HCT116 (cell line): ENCODE results near the gene CHD1L. TPM values are rescaled to one million over a fixed set of nuclear protein-coding genes. Genes with fewer than 3 reads are reported as not detected.

Experiments used
- ATAC-seq: fragments of 200-7000 bp; cut with Tn5 transposase; 2 replicates; pipeline ENCODE4 v1.9.1; 2020; ENCODE audit warnings: mild to moderate bottlenecking, moderate library complexity
- BruUV-seq: library from RNA; stranded (reverse); fragments of 400-500 nt; replicated peaks from 2 replicates; lab custom pipeline; 2021; lab: Mats Ljungman, UMichigan
- CTCF ChIA-PET: fragments of 300-600 bp; sonication (Branson Sonifier 250); formaldehyde crosslinking; loops from one replicate; lab custom pipeline; 2021; ENCODE audit warnings: antibody characterized with exemption; lab: Charles Lee
- POLR2A ChIA-PET: fragments of 300-600, 350-600 bp; sonication (Branson Sonifier 250); formaldehyde crosslinking; loops from one replicate; lab custom pipeline; 2021; ENCODE audit warnings: antibody characterized with exemption; lab: Charles Lee
- RAD21 ChIA-PET, 2 experiments: fragments of 300-600 bp; sonication (Branson Sonifier 250); formaldehyde crosslinking; loops; one replicate each; lab custom pipeline; 2023; ENCODE audit warnings: low total read pairs in 2 of 2; ENCODE audit not compliant: uncharacterized antibody in 2 of 2, unreplicated experiment in 2 of 2, low non-redundant PET in 1 of 2; lab: Charles Lee
- DNase-seq: peaks from one replicate; pipeline ENCODE4 v3.0.0-alpha.2; 2010; ENCODE audit warnings: low read depth, low spot score
- H2AFZ ChIP-seq: fragments of 200-600 bp; shearing (Covaris generic), sonication (generic); 2 replicates; pipeline ENCODE4 v1.6.1; 2017; ENCODE audit warnings: low read depth, mixed run types, mixed read lengths, antibody characterized with exemption, low read length; ENCODE audit not compliant: poor library complexity, severe bottlenecking
- H3K27ac ChIP-seq: 2 replicates; pipeline ENCODE4 v1.5.1; 2012; ENCODE audit warnings: low read depth, low read length
- H3K27me3 ChIP-seq: fragments of 200-600 bp; sonication (generic); 2 replicates; pipeline ENCODE4 v1.6.1; 2016; ENCODE audit warnings: mixed run types, low read length, mixed read lengths; ENCODE audit not compliant: insufficient read depth
- H3K36me3 ChIP-seq, 2 experiments: fragments of 200-500 bp in 1 of 2; fragments of 200-600 bp in 1 of 2; sonication (Bioruptor generic) in 1 of 2; sonication (generic) in 1 of 2; 2 replicates each; pipeline versions ENCODE4 v1.5.1 to v1.6.1; 2014 to 2016; ENCODE audit warnings: low read length in 2 of 2, inconsistent platforms in 1 of 2, mixed read lengths in 1 of 2, mixed run types in 1 of 2; ENCODE audit not compliant: insufficient read depth in 2 of 2, control insufficient read depth in 1 of 2
- H3K4me1 ChIP-seq, 2 experiments: fragments of 200-600 bp in 1 of 2; sonication (generic) in 1 of 2; 2 replicates each; pipeline versions ENCODE4 v1.5.1 to v1.6.1; 2012 to 2017; ENCODE audit warnings: low read length in 2 of 2, inconsistent platforms in 1 of 2, mild to moderate bottlenecking in 1 of 2, mixed read lengths in 1 of 2, mixed run types in 1 of 2, moderate library complexity in 1 of 2; ENCODE audit not compliant: insufficient read depth in 2 of 2, control insufficient read depth in 1 of 2
- H3K4me2 ChIP-seq: fragments of 200-600 bp; sonication (generic); 2 replicates; pipeline ENCODE4 v1.6.1; 2017; ENCODE audit warnings: mixed run types, low read length, mixed read lengths
- H3K4me3 ChIP-seq, 2 experiments: fragments of 200-600 bp in 1 of 2; sonication (generic) in 1 of 2; replicated peaks in 1 of 2; 2 replicates each; pipeline ENCODE4 v1.5.1; 2011 to 2016; ENCODE audit warnings: low read length in 2 of 2, control low read depth in 1 of 2, low read depth in 1 of 2, mild to moderate bottlenecking in 1 of 2, mixed read lengths in 1 of 2, mixed run types in 1 of 2
- H3K79me2 ChIP-seq: fragments of 200-600 bp; sonication (generic); 2 replicates; pipeline ENCODE4 v1.6.1; 2017; ENCODE audit warnings: mild to moderate bottlenecking, mixed run types, low read length, moderate library complexity, mixed read lengths; ENCODE audit not compliant: insufficient read depth
- H3K9ac ChIP-seq: fragments of 200-600 bp; sonication (generic); 2 replicates; pipeline ENCODE4 v1.6.1; 2016; ENCODE audit warnings: low read length, mixed read lengths
- H3K9me2 ChIP-seq: fragments of 200-600 bp; sonication (generic), shearing (Covaris generic); 2 replicates; pipeline ENCODE4 v1.6.1; 2017; ENCODE audit warnings: mixed run types, mild to moderate bottlenecking, moderate library complexity; ENCODE audit not compliant: insufficient read depth
- H3K9me3 ChIP-seq, 2 experiments: fragments of 200-500 bp in 1 of 2; fragments of 200-600 bp in 1 of 2; sonication (Bioruptor generic) in 1 of 2; sonication (generic) in 1 of 2; 2 replicates each; pipeline ENCODE4 v1.6.1; 2014 to 2017; ENCODE audit warnings: low read length in 2 of 2, mixed read lengths in 2 of 2, inconsistent platforms in 1 of 2, low read depth in 1 of 2, mild to moderate bottlenecking in 1 of 2, mixed run types in 1 of 2, moderate library complexity in 1 of 2; ENCODE audit not compliant: control insufficient read depth in 1 of 2, insufficient read depth in 1 of 2
- H4K20me1 ChIP-seq: fragments of 200-600 bp; sonication (generic), shearing (Covaris generic); 2 replicates; pipeline ENCODE4 v1.6.1; 2017; ENCODE audit warnings: mixed run types, mild to moderate bottlenecking, moderate library complexity; ENCODE audit not compliant: insufficient read depth
- CBX3 ChIP-seq: IDR thresholded peaks from 2 replicates; pipeline ENCODE4 v1.6.1; 2012; ENCODE audit warnings: low read depth
- CEBPB ChIP-seq: IDR thresholded peaks from 2 replicates; pipeline ENCODE4 v1.6.1; 2012; ENCODE audit warnings: low read depth
- EGR1 ChIP-seq: IDR thresholded peaks from 2 replicates; pipeline ENCODE4 v1.6.1; 2012; ENCODE audit warnings: low read depth
- ELF1 ChIP-seq: IDR thresholded peaks from 2 replicates; pipeline ENCODE4 v1.6.1; 2012; ENCODE audit warnings: low read depth, borderline replicate concordance
- EZH2phosphoT487 ChIP-seq: fragments of 200-600 bp; IDR thresholded peaks from 2 replicates; pipeline ENCODE4 v1.6.1; 2018; ENCODE audit warnings: antibody characterized with exemption, borderline replicate concordance
- FOSL1 ChIP-seq: IDR thresholded peaks from 2 replicates; pipeline ENCODE4 v1.6.1; 2012; ENCODE audit warnings: low read depth
- JUND ChIP-seq: IDR thresholded peaks from 2 replicates; pipeline ENCODE4 v1.6.1; 2012
- POLR2AphosphoS5 ChIP-seq: IDR thresholded peaks from 2 replicates; pipeline ENCODE4 v1.6.1; 2011; ENCODE audit warnings: mild to moderate bottlenecking, low read depth, low read length, moderate library complexity
- RAD21 ChIP-seq: IDR thresholded peaks from 2 replicates; pipeline ENCODE4 v1.6.1; 2012; ENCODE audit warnings: low read depth, mild to moderate bottlenecking
- SIN3A ChIP-seq: IDR thresholded peaks from 2 replicates; pipeline ENCODE4 v1.6.1; 2012; ENCODE audit warnings: low read depth
- SP1 ChIP-seq: IDR thresholded peaks from 2 replicates; pipeline ENCODE4 v1.6.1; 2012; ENCODE audit warnings: low read depth
- SRF ChIP-seq: IDR thresholded peaks from 2 replicates; pipeline ENCODE4 v1.6.1; 2012; ENCODE audit warnings: low read depth
- TCF7L2 ChIP-seq: IDR thresholded peaks from 2 replicates; pipeline ENCODE4 v1.7.0; 2011; ENCODE audit warnings: borderline replicate concordance, inconsistent platforms; ENCODE audit not compliant: insufficient read depth, insufficient read length; ENCODE audit errors: extremely low read depth
- ZFX ChIP-seq: fragments of 450-650 bp; IDR thresholded peaks from 2 replicates; pipeline ENCODE4 v1.6.1; 2017
- intact Hi-C: fragments of 100-400 bp; cut with micrococcal nuclease; formaldehyde crosslinking; loops from 2 replicates; pipeline ENCODE4 v1.10.0; 2022
- total RNA-seq: library from RNA; stranded (reverse); gene quantifications from one replicate; pipeline ENCODE4 v1.2.1, GENCODE V29; 2021; ENCODE audit not compliant: unreplicated experiment
- TF ChIP-seq, protein P1 (sequence below): IDR thresholded peaks from 2 replicates; pipeline ENCODE4 v1.6.1; 2012
- TF ChIP-seq, protein P2 (sequence below), 3 experiments: fragments of 200-600 bp in 1 of 3; sonication (generic) in 1 of 3; IDR thresholded peaks in 2 of 3; conservative IDR thresholded peaks in 1 of 3; 2 replicates each; pipeline ENCODE4 v1.5.1; 2012 to 2017; ENCODE audit warnings: low read depth in 2 of 3, low read length in 2 of 3, antibody characterized with exemption in 1 of 3, borderline replicate concordance in 1 of 3, control low read depth in 1 of 3, mild to moderate bottlenecking in 1 of 3, mixed read lengths in 1 of 3, mixed run types in 1 of 3, moderate library complexity in 1 of 3; ENCODE audit not compliant: insufficient read depth in 1 of 3
- TF ChIP-seq, protein P3 (sequence below): IDR thresholded peaks from 2 replicates; pipeline ENCODE4 v1.6.1; 2011; ENCODE audit warnings: mild to moderate bottlenecking, low read length, moderate library complexity; ENCODE audit not compliant: insufficient replicate concordance; ENCODE audit errors: extremely low read depth

CHD1L gene
- total RNA-seq, 1 experiment from 2014 or later = 52.0 TPM

DNA sequence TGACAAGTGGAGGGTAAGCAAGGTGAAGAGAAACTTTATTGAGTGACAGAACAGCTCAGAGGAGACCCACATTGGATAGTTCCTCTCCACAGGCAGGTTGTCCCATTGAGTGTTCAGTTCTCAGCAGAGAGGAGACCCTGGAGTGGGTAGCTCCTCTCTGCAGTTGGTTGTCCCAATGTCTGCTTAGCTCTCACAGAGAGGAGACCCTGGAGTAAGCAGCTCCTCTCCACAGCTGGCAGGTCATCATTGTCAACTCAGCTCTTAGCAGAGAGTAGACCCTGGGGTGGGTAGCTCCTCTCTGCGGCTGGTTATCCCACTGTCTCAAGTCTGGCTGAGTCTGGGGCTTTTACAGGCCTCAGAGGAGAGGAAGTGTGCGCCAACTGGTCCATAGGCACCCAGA, 6.0 kb upstream of the CHD1L start:
- H3K36me3 ChIP-seq = no peaks in the 10 kb centered on the region
- H2AFZ ChIP-seq = no peak overlapping the region
- no peak overlapping the region for H3K9ac ChIP-seq
- TF ChIP-seq ZFX (no peak), SRF (no peak), FOSL1 (no peak), JUND (no peak), SP1 (no peak), RAD21 (no peak), SIN3A (no peak)
- TF ChIP-seq, protein P1, sequence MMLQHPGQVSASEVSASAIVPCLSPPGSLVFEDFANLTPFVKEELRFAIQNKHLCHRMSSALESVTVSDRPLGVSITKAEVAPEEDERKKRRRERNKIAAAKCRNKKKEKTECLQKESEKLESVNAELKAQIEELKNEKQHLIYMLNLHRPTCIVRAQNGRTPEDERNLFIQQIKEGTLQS = no peak
- TF ChIP-seq, all 23 proteins: peak for 0
- H3K79me2 ChIP-seq = no peaks in the 10 kb centered on the region
- intact Hi-C loops = no loop called here
- POLR2A ChIA-PET = no interaction called here
- H3K4me3 ChIP-seq = no peak overlapping the region
- H4K20me1 ChIP-seq = no peaks in the 10 kb centered on the region
- H3K9me2 ChIP-seq = no peaks in the 10 kb centered on the region
- CTCF ChIA-PET = no interaction called here
- DNase-seq (no peak), ATAC-seq (no peak)
- RAD21 ChIA-PET = no interaction called here
- BruUV-seq = no TSS peak
- no peaks in the 10 kb centered on the region for H3K4me1 ChIP-seq
- no peaks in the 10 kb centered on the region for H3K27me3 ChIP-seq
- H3K9me3 ChIP-seq = no peaks in the 10 kb centered on the region; a peak in 1 of 4 replicates
- no peak overlapping the region for H3K27ac ChIP-seq
- H3K4me2 ChIP-seq = no peak overlapping the region

DNA sequence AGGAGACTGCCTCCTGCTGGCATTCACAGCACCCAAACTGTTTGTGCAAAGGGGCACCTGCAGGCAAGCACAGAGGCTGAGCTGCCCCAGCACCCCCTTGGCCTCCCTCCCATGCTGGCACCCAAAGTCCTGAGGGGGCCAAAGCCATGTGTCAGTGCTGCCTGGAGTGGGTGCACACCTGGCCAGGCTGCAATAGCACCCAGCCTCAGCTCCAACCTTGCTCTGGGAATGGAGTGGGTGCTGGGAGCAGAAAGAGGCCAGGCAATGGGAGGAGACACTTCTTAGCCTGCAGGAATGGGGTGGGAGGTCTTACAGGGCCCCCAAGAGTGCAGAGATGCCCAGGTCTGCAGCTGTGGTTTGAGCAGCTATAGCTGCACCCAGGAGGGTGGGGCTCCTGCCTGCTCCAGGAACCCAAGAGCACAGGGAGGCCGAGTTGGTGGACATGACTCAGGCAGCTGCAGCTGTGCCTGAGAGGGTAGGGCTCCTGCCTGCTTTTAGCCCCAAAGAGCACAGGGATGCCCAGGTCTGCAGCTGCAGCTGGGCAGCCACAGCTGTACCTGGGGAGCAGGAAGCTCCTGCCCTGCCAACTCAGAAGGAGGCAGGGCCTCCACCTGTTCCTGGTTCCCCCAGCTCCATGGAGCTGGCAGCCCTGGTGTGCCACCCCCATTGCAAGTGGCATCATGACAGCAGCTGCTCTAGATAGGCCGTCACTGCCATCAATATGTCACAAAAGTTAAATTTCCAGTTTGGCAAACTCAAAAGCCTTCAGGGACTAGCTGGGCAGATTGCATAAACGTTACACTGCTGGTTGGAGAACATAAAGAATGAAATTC, 5.3 kb upstream of the CHD1L start:
- RAD21 ChIA-PET = no interaction called here
- Histone ChIP-seq H3K9me2 (no peaks in the 10 kb centered on the region), H3K27ac (no peak overlapping the region), H4K20me1 (no peaks in the 10 kb centered on the region), H3K27me3 (no peaks in the 10 kb centered on the region), H3K4me3 (no peak overlapping the region), H3K4me2 (no peak overlapping the region), H3K9ac (no peak overlapping the region), H3K9me3 (no peaks in the 10 kb centered on the region; a peak in 1 of 4 replicates), H3K4me1 (peaks cover 4 to 5% of the 10 kb centered on the region in 2 experiments; a peak in 3 of 4 replicates), H2AFZ (no peak overlapping the region), H3K79me2 (no peaks in the 10 kb centered on the region), H3K36me3 (no peaks in the 10 kb centered on the region)
- no peak for DNase-seq
- intact Hi-C loops = no loop called here
- CTCF ChIA-PET = no interaction called here
- ATAC-seq = no peak
- POLR2A ChIA-PET = no interaction called here
- no TSS peak for BruUV-seq
- TF ChIP-seq, protein P2, sequence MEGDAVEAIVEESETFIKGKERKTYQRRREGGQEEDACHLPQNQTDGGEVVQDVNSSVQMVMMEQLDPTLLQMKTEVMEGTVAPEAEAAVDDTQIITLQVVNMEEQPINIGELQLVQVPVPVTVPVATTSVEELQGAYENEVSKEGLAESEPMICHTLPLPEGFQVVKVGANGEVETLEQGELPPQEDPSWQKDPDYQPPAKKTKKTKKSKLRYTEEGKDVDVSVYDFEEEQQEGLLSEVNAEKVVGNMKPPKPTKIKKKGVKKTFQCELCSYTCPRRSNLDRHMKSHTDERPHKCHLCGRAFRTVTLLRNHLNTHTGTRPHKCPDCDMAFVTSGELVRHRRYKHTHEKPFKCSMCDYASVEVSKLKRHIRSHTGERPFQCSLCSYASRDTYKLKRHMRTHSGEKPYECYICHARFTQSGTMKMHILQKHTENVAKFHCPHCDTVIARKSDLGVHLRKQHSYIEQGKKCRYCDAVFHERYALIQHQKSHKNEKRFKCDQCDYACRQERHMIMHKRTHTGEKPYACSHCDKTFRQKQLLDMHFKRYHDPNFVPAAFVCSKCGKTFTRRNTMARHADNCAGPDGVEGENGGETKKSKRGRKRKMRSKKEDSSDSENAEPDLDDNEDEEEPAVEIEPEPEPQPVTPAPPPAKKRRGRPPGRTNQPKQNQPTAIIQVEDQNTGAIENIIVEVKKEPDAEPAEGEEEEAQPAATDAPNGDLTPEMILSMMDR (IDR thresholded peaks at IDR 0.05 in 2 of 3, conservative IDR thresholded peaks at IDR 0.05 in 1 of 3; ENCODE audit: borderline replicate concordance in 1 of 3, insufficient read depth in 1 of 3, low read depth in 2 of 3, low read length in 2 of 3) = no peak
- TF ChIP-seq ELF1 = no peak
- TF ChIP-seq, protein P3, sequence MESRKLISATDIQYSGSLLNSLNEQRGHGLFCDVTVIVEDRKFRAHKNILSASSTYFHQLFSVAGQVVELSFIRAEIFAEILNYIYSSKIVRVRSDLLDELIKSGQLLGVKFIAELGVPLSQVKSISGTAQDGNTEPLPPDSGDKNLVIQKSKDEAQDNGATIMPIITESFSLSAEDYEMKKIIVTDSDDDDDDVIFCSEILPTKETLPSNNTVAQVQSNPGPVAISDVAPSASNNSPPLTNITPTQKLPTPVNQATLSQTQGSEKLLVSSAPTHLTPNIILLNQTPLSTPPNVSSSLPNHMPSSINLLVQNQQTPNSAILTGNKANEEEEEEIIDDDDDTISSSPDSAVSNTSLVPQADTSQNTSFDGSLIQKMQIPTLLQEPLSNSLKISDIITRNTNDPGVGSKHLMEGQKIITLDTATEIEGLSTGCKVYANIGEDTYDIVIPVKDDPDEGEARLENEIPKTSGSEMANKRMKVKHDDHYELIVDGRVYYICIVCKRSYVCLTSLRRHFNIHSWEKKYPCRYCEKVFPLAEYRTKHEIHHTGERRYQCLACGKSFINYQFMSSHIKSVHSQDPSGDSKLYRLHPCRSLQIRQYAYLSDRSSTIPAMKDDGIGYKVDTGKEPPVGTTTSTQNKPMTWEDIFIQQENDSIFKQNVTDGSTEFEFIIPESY = no peak
- no peak for TF ChIP-seq JUND
- TF ChIP-seq EGR1 = no peak
- no peak for TF ChIP-seq FOSL1
- no peak for TF ChIP-seq CBX3
- no peak for TF ChIP-seq SP1
- TF ChIP-seq POLR2AphosphoS5 = no peak
- no peak for TF ChIP-seq TCF7L2
- no peak for TF ChIP-seq EZH2phosphoT487
- no peak for TF ChIP-seq CEBPB
- no peak for TF ChIP-seq RAD21
